Glutamatergic neuron (in vitro differentiated cells): Measurements from ENCODE around the gene NTHL1. TPM values are rescaled to one million over a fixed set of nuclear protein-coding genes. Genes with fewer than 3 reads are reported as not detected.

Source experiments
- DNase-seq: peaks from one replicate; pipeline ENCODE4 v3.0.0; 2022
- H3K27ac Mint-ChIP-seq: one replicate; pipeline ENCODE4 v1.8.0; 2020; ENCODE audit warnings: mild to moderate bottlenecking, mixed read lengths, inconsistent platforms; ENCODE audit not compliant: unreplicated experiment
- H3K27me3 Mint-ChIP-seq: one replicate; pipeline ENCODE4 v1.8.0; 2020; ENCODE audit warnings: mild to moderate bottlenecking, moderate library complexity, mixed read lengths, inconsistent platforms; ENCODE audit not compliant: unreplicated experiment
- H3K36me3 Mint-ChIP-seq: one replicate; pipeline ENCODE4 v1.8.0; 2020; ENCODE audit warnings: mild to moderate bottlenecking, mixed read lengths, inconsistent platforms; ENCODE audit not compliant: unreplicated experiment
- H3K4me1 Mint-ChIP-seq: one replicate; pipeline ENCODE4 v1.8.0; 2020; ENCODE audit warnings: mild to moderate bottlenecking, low read depth, mixed read lengths, inconsistent platforms; ENCODE audit not compliant: unreplicated experiment
- H3K4me3 Mint-ChIP-seq: one replicate; pipeline ENCODE4 v1.8.0; 2020; ENCODE audit warnings: mild to moderate bottlenecking, mixed read lengths, inconsistent platforms; ENCODE audit not compliant: unreplicated experiment
- H3K9me3 Mint-ChIP-seq: one replicate; pipeline ENCODE4 v1.8.0; 2020; ENCODE audit warnings: mild to moderate bottlenecking, moderate library complexity, mixed read lengths, inconsistent platforms; ENCODE audit not compliant: unreplicated experiment
- CTCF ChIP-seq: fragments of 200-600 bp; sonication (generic); IDR thresholded peaks from one replicate; pipeline ENCODE4 v1.5.0; 2021; ENCODE audit not compliant: partially characterized antibody, unreplicated experiment
- total RNA-seq: library from RNA; stranded (reverse); fragmentation: NEBNext Ultra II Directional; extraction: Animal tissue kit (Norgen Biotek cat#: 25700); gene quantifications from one replicate; pipeline ENCODE4 v1.2.1, GENCODE V29; 2021; ENCODE audit not compliant: unreplicated experiment

The NTHL1 gene
- total RNA-seq, 1 donor from 2014 or later, result 194 TPM

GRCh38 chr16:2093793-2094192 is 46.2 kb upstream of the NTHL1 start:
- Mint-ChIP-seq H3K9me3 (peaks cover 9% of the 10 kb centered on the region), H3K27me3 (peaks cover 10% of the 10 kb centered on the region), H3K4me1 (peaks cover 7% of the 10 kb centered on the region), H3K36me3 (no peaks in the 10 kb centered on the region), H3K4me3 (no peak overlapping the region), H3K27ac (no peak overlapping the region)
- DNase-seq, result no peak
- no peak for TF ChIP-seq CTCF

GRCh38 chr16:2092866-2093265 is 45.2 kb upstream of the NTHL1 start:
- Mint-ChIP-seq H3K27me3 (peaks cover 11% of the 10 kb centered on the region), H3K4me3 (no peak overlapping the region)

GRCh38 chr16:2092256-2092620 is 44.6 kb upstream of the NTHL1 start:
- Mint-ChIP-seq H3K36me3 (no peaks in the 10 kb centered on the region), H3K27ac (no peak overlapping the region), H3K9me3 (peaks cover 12% of the 10 kb centered on the region), H3K4me3 (peak overlapping the region; percentile 25), H3K4me1 (peaks cover 7% of the 10 kb centered on the region), H3K27me3 (peaks cover 11% of the 10 kb centered on the region)
- no peak for TF ChIP-seq CTCF
- DNase-seq, result no peak

More at GRCh38 chr16:2092866-2093265, 45.2 kb upstream of the NTHL1 start:
- Mint-ChIP-seq H3K4me1 (peaks cover 7% of the 10 kb centered on the region), H3K9me3 (peaks cover 9% of the 10 kb centered on the region), H3K27ac (no peak overlapping the region), H3K36me3 (no peaks in the 10 kb centered on the region)
- peak; percentile 12 for TF ChIP-seq CTCF
- DNase-seq, result no peak

GRCh38 chr16:2091547-2092255 is 44.1 kb upstream of the NTHL1 start:
- no peak for DNase-seq

More at GRCh38 chr16:2091547-2092255, 44.1 kb upstream of the NTHL1 start:
- peaks cover 11% of the 10 kb centered on the region for H3K27me3 Mint-ChIP-seq
- no peak overlapping the region for H3K27ac Mint-ChIP-seq
- peaks cover 15% of the 10 kb centered on the region for H3K9me3 Mint-ChIP-seq
- no peaks in the 10 kb centered on the region for H3K36me3 Mint-ChIP-seq
- H3K4me1 Mint-ChIP-seq, result peaks cover 7% of the 10 kb centered on the region
- TF ChIP-seq CTCF, result no peak
- H3K4me3 Mint-ChIP-seq, result peak overlapping the region; percentile 25
